PC-9 (cell line): ENCODE measurements around the gene RNF157. TPM values are rescaled to one million over a fixed set of nuclear protein-coding genes. Genes with fewer than 3 reads are reported as not detected.

Experiments used
- BruUV-seq: library from RNA; stranded (reverse); fragments of 400-500 nt; replicated peaks from 2 replicates; lab custom pipeline; 2021; lab: Mats Ljungman, UMichigan
- CTCF ChIA-PET: fragments of 300-600 bp; sonication (Branson Sonifier 250); formaldehyde crosslinking; loops from one replicate; lab custom pipeline; 2022; ENCODE audit warnings: antibody characterized with exemption; lab: Charles Lee
- POLR2A ChIA-PET: fragments of 300-600 bp; sonication (Branson Sonifier 250); formaldehyde crosslinking; loops from one replicate; lab custom pipeline; 2022; ENCODE audit warnings: antibody characterized with exemption; ENCODE audit not compliant: unreplicated experiment; lab: Charles Lee
- DNase-seq, 2 experiments: peaks; one replicate each; pipeline versions ENCODE4 v3.0.0 to v3.0.0-alpha.2; 2015 to 2022; ENCODE audit warnings: mixed read lengths in 1 of 2
- H2AFZ ChIP-seq: fragments of 200-600 bp; sonication (generic); 2 replicates; pipeline ENCODE4 v1.8.1; 2017; ENCODE audit warnings: antibody characterized with exemption
- H3F3A ChIP-seq: fragments of 200-600 bp; sonication (generic); 2 replicates; pipeline ENCODE4 v1.8.1; 2017; ENCODE audit warnings: antibody characterized with exemption, mild to moderate bottlenecking, low read depth; ENCODE audit not compliant: insufficient read depth
- H3K27ac ChIP-seq: fragments of 200-600 bp; sonication (generic); 2 replicates; pipeline ENCODE4 v1.6.1; 2016; ENCODE audit warnings: mixed run types
- H3K27me3 ChIP-seq: fragments of 200-600 bp; sonication (generic); 2 replicates; pipeline ENCODE4 v1.6.1; 2016; ENCODE audit warnings: low read depth, mixed run types; ENCODE audit not compliant: insufficient read depth
- H3K36me3 ChIP-seq: fragments of 200-600 bp; sonication (generic); 2 replicates; pipeline ENCODE4 v1.6.1; 2016; ENCODE audit warnings: low read depth, mixed run types
- H3K4me1 ChIP-seq: fragments of 200-600 bp; sonication (generic); replicated peaks from 2 replicates; pipeline ENCODE4 v1.6.1; 2016; ENCODE audit warnings: mixed run types; ENCODE audit not compliant: insufficient read depth
- H3K4me2 ChIP-seq: fragments of 200-600 bp; sonication (generic); 2 replicates; pipeline ENCODE4 v1.6.1; 2017; ENCODE audit warnings: mixed run types
- H3K4me3 ChIP-seq: fragments of 200-600 bp; sonication (generic); 2 replicates; pipeline ENCODE4 v1.6.1; 2016; ENCODE audit warnings: mixed run types
- H3K79me2 ChIP-seq: fragments of 200-600 bp; sonication (generic); 2 replicates; pipeline ENCODE4 v1.6.1; 2017; ENCODE audit warnings: low read depth, mixed run types
- H3K9me2 ChIP-seq: fragments of 200-600 bp; sonication (generic); 2 replicates; pipeline ENCODE4 v1.8.1; 2017; ENCODE audit warnings: mild to moderate bottlenecking; ENCODE audit not compliant: insufficient read depth
- H3K9me3 ChIP-seq: fragments of 200-600 bp; sonication (generic); 2 replicates; pipeline ENCODE4 v1.8.1; 2016; ENCODE audit warnings: low read depth; ENCODE audit not compliant: insufficient read depth
- H4K20me1 ChIP-seq: fragments of 200-600 bp; sonication (generic); 2 replicates; pipeline ENCODE4 v1.8.1; 2017; ENCODE audit not compliant: insufficient read depth
- CTCF ChIP-seq: fragments of 200-600 bp; sonication (generic); conservative IDR thresholded peaks from 2 replicates; pipeline ENCODE4 v1.6.1; 2017; ENCODE audit warnings: mixed run types, antibody characterized with exemption, mild to moderate bottlenecking, moderate library complexity
- EZH2 ChIP-seq: fragments of 200-600 bp; sonication (generic); IDR thresholded peaks from 2 replicates; pipeline ENCODE4 v1.8.0; 2017; ENCODE audit warnings: antibody characterized with exemption, low read depth
- intact Hi-C: fragments of 100-400 bp; cut with micrococcal nuclease; formaldehyde crosslinking; loops from one replicate; pipeline ENCODE4 v1.10.0; 2022; ENCODE audit not compliant: unreplicated experiment
- total RNA-seq: library from RNA; stranded (reverse); gene quantifications from 2 replicates; pipeline ENCODE4 v1.2.3, GENCODE V29; 2021

The RNF157 gene
- total RNA-seq, 1 experiment from 2014 or later: 7.2 TPM

DNA sequence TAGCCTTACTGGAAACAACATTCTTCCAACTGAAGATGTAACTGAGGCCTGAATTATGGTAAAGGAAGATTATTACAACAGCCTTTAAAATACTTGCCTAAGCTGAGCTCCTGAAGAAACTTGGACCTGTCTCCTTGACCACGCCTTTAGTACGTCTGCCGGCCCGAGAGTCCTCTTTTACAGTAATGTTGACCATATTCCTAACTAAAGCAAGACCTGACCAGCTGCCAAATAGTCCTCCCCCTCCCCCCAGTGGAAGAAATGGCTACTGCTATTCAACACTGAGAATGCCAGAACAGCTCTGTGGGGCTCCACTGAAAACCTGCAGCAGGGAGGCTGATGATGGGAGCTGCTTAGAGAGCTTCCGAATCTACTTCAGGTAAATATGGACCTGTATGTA lies 86.7 kb downstream of the RNF157 start:
- H3K36me3 ChIP-seq: no peaks in the 10 kb centered on the region
- no peak for DNase-seq
- H3K4me2 ChIP-seq: no peak overlapping the region
- no peaks in the 10 kb centered on the region for H3K9me3 ChIP-seq
- ChIA-PET POLR2A (no interaction called here), CTCF (no interaction called here)
- no peak overlapping the region for H3K27ac ChIP-seq
- H3K27me3 ChIP-seq: no peaks in the 10 kb centered on the region
- H4K20me1 ChIP-seq: no peaks in the 10 kb centered on the region
- no peaks in the 10 kb centered on the region for H3K4me1 ChIP-seq
- H3K9me2 ChIP-seq: no peaks in the 10 kb centered on the region
- H2AFZ ChIP-seq: no peak overlapping the region
- H3K4me3 ChIP-seq: no peak overlapping the region
- TF ChIP-seq EZH2 (no peak), CTCF (0 out of 2 replicates have a peak, but pooled peaks have one; percentile 29)
- no peaks in the 10 kb centered on the region for H3K79me2 ChIP-seq
- H3F3A ChIP-seq: no peaks in the 10 kb centered on the region
- no TSS peak for BruUV-seq
- intact Hi-C loops: no loop called here

GRCh38 chr17:76153202-76153601 lies 87.1 kb downstream of the RNF157 start:
- Histone ChIP-seq H3F3A (no peaks in the 10 kb centered on the region), H2AFZ (no peak overlapping the region), H3K79me2 (no peaks in the 10 kb centered on the region), H4K20me1 (no peaks in the 10 kb centered on the region), H3K4me1 (no peaks in the 10 kb centered on the region), H3K27ac (no peak overlapping the region), H3K9me3 (no peaks in the 10 kb centered on the region), H3K4me2 (no peak overlapping the region), H3K9me2 (no peaks in the 10 kb centered on the region), H3K4me3 (no peak overlapping the region), H3K27me3 (no peaks in the 10 kb centered on the region), H3K36me3 (no peaks in the 10 kb centered on the region)
- no peak for DNase-seq
- ChIA-PET CTCF (no interaction called here), POLR2A (no interaction called here)
- TF ChIP-seq EZH2: no peak
- no TSS peak for BruUV-seq
- intact Hi-C loops: no loop called here

GRCh38 chr17:76152591-76152990 lies 87.7 kb downstream of the RNF157 start:
- Histone ChIP-seq H3K4me3 (no peak overlapping the region), H3K4me1 (no peaks in the 10 kb centered on the region), H3K79me2 (no peaks in the 10 kb centered on the region), H3K9me3 (no peaks in the 10 kb centered on the region), H3K36me3 (no peaks in the 10 kb centered on the region), H3K27me3 (no peaks in the 10 kb centered on the region), H3K27ac (no peak overlapping the region), H2AFZ (no peak overlapping the region), H4K20me1 (no peaks in the 10 kb centered on the region), H3K4me2 (no peak overlapping the region), H3F3A (no peaks in the 10 kb centered on the region), H3K9me2 (no peaks in the 10 kb centered on the region)
- CTCF ChIA-PET: no interaction called here
- intact Hi-C loops: no loop called here
- no peak for TF ChIP-seq EZH2
- TF ChIP-seq CTCF: no peak
- no TSS peak for BruUV-seq
- DNase-seq: no peak
- POLR2A ChIA-PET: no interaction called here

DNA sequence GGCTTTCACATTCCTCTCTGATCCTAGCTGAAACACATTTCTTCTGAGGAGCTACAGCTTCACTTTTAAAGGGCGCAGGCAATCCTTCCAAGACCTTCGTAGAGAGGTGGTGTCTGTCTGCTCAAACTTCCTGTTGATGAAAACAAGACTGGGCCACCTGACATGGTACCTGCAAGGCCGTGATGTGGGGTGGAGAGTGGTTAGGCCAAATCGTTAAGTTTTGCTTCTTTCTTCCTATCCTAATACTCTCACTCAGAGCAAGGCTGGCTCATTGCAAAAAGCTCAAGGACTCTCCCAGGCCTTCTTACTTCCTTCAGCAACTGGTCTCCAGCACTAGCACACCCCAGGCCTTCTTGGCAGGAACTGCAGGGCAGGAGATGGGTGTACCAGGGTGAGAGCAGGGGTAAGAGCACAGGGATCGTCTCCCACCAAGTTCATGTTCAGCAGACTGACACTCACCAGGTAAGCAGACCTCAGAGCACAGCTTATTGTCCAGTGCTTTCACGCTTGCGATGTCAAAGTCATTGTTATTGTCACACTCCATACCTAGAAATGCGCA lies 88.3 kb downstream of the RNF157 start:
- Histone ChIP-seq H3K4me1 (no peaks in the 10 kb centered on the region), H3K9me3 (no peaks in the 10 kb centered on the region), H3K4me3 (no peak overlapping the region), H3K27ac (no peak overlapping the region), H3K27me3 (no peaks in the 10 kb centered on the region), H4K20me1 (no peaks in the 10 kb centered on the region), H2AFZ (no peak overlapping the region), H3K79me2 (no peaks in the 10 kb centered on the region), H3K36me3 (no peaks in the 10 kb centered on the region), H3K4me2 (no peak overlapping the region), H3K9me2 (no peaks in the 10 kb centered on the region), H3F3A (no peaks in the 10 kb centered on the region)
- intact Hi-C loops: no loop called here
- CTCF ChIA-PET: interaction anchor here (0.6 kb wide), 1 partner anchor 128 kb away, joined by 4 read pairs; no protein-coding TSS in a partner anchor
- no peak for DNase-seq
- BruUV-seq: no TSS peak
- POLR2A ChIA-PET: interaction anchor here (0.6 kb wide), 1 partner anchor 72 kb away, joined by 3 read pairs; no protein-coding TSS in a partner anchor
- TF ChIP-seq CTCF (no peak), EZH2 (no peak)
